GM12875 (cell line): ENCODE results near the gene TRAPPC3.

Experiments used
- H3K4me3 ChIP-seq: one replicate; pipeline ENCODE4 v1.5.1; 2011; ENCODE audit warnings: low read depth, low read length, control low read depth
- CTCF ChIP-seq: IDR thresholded peaks from 2 replicates; pipeline ENCODE4 v1.5.1; 2011; ENCODE audit warnings: low read depth, mild to moderate bottlenecking, control low read depth, inconsistent platforms, low read length, moderate library complexity, borderline replicate concordance; ENCODE audit not compliant: insufficient read depth

TRAPPC3 gene

DNA sequence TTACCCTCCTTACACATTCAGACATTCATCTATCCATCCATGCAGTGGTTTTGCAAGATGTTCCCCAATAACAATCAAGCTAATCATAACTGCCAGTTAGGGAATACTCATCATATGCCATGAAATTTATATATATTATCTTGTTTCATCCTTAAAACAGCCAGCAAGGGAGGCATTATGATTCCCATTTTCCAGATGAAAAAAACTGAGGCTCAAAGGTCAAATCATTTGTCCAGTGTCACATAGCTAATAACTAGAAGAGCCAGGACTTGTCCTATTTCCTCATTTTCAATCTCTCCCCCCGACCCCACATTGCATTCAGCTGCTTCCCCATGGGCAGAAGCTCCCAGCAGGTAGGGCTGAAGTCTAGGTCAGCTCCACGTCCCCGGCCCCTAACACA, 17.3 kb downstream of the TRAPPC3 start:
- no peak overlapping the region for H3K4me3 ChIP-seq
- TF ChIP-seq CTCF: no peak

- no peak overlapping the region for H3K4me3 ChIP-seq
- TF ChIP-seq CTCF: no peak
Measured at GRCh38 chr1:36128905-36129206, 20.4 kb downstream of the TRAPPC3 start.

DNA sequence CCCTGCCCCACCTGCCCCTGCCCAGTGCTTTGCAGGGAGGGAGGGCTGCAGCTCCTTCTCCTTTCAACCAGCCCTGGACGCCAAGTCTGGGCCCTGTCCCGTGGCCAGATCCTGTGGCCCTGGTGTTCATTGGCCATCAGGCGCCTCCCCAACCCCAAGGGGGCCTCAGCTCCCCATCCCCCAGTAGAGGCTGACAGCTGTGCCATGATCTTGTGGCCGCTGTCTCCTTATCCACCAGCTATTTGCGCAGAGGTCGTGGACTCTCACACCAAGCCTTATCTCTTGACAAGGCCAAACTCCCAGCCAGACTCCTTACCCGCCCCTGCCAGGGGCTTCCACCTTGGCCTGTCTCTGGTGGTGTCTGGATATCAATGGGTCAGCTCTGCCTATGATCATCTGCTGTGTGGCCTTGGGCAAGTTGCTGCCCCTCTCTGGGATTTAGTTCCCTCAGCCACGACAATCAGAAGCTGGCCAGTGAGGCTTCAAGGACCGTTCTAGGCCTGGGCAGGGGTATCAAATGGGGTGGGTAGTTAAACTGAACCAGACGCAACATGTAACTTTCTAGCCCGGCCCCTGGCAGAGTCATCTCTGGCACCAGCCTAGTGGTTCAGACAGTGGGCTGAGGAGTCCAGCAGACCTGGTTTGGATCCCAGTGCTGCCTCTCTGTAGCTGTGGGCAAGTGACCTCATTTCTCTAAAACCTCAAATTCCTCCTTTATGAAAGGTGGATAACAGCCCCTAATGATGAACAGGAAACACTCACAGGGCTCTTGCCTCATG, 21.0 kb downstream of the TRAPPC3 start:
- no peak for TF ChIP-seq CTCF
- no peak overlapping the region for H3K4me3 ChIP-seq

- no peak overlapping the region for H3K4me3 ChIP-seq
- TF ChIP-seq CTCF: no peak
Measured at GRCh38 chr1:36126797-36127500, 22.3 kb downstream of the TRAPPC3 start.

- no peak for TF ChIP-seq CTCF
- H3K4me3 ChIP-seq: no peak overlapping the region
Measured at GRCh38 chr1:36126005-36126716, 23.1 kb downstream of the TRAPPC3 start.

DNA sequence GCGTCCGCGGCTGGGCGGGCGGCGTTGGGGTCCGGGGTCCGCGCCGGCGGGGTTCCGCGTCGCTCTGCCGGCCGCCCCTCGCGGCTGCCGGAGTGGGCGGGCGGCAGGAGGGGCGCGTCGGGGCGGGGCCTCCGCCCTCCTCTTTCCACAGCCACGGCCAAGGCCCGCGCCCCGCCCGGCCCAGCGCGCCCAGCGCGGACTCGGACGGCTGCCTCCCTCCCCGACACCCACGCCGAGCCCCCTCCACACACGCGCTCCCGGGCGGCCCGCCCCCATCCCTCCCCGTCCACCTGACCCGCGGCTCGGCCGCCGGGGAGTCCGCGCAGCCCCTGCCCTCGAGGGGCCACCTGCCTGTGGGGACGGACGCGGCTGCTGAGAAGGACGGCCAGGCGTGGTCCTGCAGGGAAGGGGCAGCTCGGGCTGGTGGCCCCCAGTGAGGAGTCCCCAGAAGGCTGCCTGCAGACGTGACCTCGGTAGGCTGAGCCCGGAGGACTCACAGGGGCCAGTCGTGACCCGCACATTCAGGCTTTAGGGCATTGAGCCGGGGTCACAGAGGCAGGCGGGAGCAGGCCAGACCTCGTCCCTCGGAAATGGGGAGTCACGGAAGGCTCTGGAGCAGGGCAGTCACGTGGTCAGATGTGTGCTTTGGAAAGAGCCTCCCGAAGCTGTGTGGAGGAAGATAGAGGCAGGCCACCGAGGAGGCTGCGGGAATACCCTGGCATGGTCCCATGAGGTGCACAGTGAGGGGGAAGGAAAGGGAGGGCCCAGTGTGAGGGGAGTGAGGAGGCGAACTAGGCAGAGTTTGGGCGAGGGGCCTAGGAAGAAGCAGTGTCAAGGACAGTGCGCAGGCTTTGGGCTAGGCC, 23.9 kb downstream of the TRAPPC3 start, which contains the start of gene COL8A2:
COL8A2 (minus strand) TSS at position 94 of the 863 bp plus-strand sequence. CDS start 24,980 bp downstream, outside the sequence.
- TF ChIP-seq CTCF: no peak
- peak within 1 kb of the TSS; percentile 2 for H3K4me3 ChIP-seq
